HG02759 (cell line): Measurements from ENCODE around the gene DAAM1.

Source experiments
- ATAC-seq: cut with Tn5 transposase; IDR thresholded peaks from one replicate; pipeline ENCODE4 v1.9.1; 2021; ENCODE audit warnings: mild to moderate bottlenecking, moderate library complexity; ENCODE audit not compliant: unreplicated experiment

DAAM1 gene

DNA sequence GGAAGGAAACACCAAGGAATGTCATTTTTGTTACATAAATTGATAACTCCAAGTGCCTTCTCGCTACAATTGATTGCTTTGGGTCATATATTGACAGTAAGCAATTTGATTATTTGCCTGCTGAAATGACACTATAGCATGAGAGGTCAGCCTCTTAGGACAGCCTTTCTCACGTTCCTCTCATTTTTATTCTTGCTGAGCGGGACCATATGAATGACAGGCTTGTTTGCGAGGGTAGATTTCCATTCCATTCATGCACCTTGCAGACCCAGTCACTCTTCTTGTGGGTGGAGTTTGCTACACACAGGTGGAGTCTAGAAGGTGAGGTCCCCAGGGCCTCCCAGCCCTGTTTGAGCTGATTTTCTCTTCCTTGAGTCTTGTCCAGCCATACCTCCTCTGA, 27.3 kb downstream of the DAAM1 start:
- ATAC-seq, result no peak

DNA sequence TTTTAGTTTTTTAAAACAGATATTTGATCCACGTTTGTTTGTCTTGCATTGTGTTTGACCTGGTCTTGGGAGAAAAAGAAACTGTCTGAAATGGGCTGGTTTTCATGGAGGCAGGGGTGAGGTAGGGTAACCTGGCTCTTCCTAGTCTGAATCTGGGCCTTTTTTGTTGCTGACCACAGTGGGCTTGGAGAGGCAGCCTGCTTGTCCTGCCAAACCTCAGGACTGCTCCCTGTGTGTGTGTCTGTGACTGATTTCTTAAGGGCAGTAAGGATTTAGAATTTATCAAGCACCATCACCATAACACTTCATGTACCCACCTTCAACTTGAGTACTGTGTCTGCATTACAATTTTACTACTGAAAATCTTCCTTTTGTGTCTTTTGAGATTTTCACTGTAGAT, 28.5 kb downstream of the DAAM1 start:
- no peak for ATAC-seq

- no peak for ATAC-seq
Observed at GRCh38 chr14:59221568-59221967, 33.1 kb downstream of the DAAM1 start.

DNA sequence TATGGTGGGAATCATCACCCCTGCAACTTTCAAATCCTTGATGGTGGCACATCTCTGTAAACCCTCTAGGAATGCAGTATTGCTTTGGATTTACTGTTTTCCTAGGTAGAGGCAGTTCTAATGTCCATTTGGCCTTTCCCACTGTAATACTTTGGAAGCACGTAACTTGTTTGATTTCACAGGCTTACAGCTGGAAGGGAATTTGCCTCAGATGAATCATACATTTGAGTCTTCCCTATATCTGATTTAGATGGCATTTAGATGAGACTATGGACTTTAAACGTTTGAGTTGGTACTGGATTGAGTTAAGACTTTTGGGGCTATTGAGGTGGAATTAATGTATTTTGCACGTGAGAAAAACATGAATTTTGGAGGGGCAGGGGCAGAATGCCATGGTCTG, 35.9 kb downstream of the DAAM1 start:
- no peak for ATAC-seq

GRCh38 chr14:59225281-59225680, 36.8 kb downstream of the DAAM1 start:
- ATAC-seq, result no peak

GRCh38 chr14:59228421-59228820, 40.0 kb downstream of the DAAM1 start:
- ATAC-seq, result no peak

DNA sequence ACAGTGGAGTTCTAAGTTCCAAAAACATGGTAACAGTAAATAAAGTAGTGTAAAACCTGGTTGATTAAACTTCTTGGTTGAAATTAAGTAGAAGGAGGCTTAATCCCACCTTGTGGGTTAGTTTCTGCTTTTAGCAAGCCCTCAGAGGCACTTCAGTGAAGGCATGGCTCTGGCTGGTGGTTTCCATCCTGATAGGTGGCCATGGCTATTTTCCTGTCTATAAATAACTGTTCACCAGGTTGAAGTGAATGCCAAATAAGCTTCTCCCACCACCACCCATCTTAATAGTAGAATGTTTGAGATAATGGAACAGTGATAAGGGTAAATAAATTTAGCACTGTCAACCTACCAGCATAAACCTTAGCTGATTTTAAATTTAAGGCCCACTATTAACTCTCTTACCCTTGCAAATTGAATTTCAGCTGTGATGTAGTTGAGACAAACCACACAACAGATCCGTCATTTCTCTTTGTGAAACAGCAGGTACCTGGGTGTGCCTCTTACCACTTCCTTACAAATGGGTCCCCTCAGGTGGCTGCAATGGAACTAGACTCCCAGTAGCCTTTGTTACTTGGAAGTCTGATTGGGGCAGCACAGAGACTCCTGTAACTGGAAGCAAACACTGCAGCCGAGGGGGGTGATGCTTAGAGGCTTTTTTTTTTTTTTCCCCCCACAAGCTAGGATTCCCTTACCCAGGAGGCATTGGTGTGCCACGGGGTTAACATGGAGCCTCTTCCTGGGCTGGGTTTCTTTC, 41.4 kb downstream of the DAAM1 start:
- no peak for ATAC-seq

DNA sequence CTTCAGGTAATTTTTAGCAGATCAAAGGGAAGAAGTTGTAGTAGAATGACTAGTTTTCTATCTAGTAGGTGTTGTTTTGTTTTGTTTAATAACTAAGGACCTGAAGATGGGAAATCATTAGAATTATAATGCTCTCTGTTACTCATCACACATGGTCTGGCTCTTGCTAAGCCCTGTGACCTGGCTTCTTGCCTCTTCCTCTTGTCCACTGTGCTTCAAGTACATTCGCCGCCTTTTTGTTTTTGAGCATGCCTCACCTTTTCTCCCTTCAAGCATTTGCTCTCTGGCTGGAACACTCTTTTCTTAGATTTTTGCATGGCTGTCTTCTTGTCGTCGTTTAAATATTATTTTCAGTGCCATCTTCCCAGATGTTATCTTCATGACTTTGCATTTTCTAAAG, 47.7 kb downstream of the DAAM1 start:
- no peak for ATAC-seq

- no peak for ATAC-seq
Observed at GRCh38 chr14:59238216-59238615, 49.7 kb downstream of the DAAM1 start.

DNA sequence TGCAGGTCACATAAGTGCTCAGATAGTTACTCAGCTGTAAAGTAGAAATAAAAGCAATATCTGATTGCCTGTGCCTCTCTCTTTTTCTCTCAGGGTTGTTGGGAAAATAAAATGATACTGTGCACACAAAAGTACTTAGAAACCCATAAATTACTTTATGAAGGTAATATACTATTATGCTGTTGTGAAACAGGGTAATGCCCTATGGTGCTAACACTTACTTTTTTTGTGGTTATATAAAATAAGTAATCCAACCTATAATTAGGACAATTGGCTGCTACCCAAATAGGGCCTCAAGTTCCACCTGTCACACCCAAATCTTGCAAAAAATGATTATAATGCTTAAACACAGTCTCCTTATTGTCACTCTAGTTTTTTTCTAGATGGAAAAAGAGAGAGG, 50.6 kb downstream of the DAAM1 start:
- ATAC-seq, result no peak

DNA sequence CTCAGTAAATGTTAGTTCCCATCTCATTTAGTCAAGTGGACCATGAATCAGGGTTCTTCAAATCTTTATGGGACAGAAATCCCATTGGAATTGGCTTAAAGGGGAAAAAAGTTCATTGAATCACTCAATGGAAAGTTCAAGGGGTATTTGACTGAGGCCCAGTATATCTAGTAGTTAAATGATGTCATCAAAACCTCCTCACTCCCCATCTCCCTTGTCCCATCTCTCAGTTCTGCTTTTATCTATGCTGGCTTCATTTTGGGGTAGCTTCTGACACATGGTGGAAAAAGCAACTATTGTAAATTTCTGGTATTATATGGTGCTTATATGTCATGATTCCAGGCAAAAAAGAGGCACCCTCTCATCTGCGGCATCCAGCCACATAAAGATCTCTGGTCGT, 51.9 kb downstream of the DAAM1 start:
- ATAC-seq, result peak; percentile 79

GRCh38 chr14:59241121-59241520, 52.7 kb downstream of the DAAM1 start:
- no peak for ATAC-seq

DNA sequence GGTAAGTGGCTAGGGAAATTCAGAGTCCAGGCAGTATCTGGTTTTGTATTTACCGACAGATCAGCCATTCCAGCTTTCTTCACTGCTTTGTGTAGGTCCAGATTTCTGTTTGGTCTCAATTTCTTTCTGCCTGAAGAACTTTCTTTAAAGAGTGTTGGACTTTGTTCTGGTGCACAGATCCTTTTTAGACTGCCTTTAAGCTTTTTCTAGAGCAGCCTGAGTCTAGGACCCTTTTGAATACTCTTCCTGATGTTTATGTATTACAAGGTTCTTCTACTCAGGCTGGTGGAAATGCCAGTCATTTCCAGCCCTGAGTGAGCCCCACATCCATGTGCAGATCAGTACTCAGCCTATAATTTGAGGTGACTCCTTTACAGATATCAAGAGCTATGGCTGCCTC, 54.7 kb downstream of the DAAM1 start:
- no peak for ATAC-seq

DNA sequence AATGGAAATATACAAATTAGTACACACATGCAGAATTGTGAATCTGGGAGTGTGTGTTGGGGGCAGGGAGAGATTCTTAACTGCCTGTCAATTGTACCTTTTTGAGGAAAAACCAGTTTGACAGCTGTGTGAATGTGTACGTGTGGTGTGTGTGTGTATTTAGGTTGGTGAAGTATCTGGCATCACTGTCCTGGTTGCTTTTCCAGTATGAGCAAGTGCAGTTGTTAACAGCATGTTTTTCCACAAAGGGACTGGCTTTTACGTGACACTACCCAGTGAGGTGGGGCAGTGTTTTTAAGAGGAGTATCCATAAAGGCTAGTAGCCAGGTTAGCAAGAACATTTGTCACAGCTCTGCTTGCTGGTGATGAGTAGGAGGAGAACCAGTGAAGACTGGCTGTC, 56.1 kb downstream of the DAAM1 start:
- no peak for ATAC-seq

DNA sequence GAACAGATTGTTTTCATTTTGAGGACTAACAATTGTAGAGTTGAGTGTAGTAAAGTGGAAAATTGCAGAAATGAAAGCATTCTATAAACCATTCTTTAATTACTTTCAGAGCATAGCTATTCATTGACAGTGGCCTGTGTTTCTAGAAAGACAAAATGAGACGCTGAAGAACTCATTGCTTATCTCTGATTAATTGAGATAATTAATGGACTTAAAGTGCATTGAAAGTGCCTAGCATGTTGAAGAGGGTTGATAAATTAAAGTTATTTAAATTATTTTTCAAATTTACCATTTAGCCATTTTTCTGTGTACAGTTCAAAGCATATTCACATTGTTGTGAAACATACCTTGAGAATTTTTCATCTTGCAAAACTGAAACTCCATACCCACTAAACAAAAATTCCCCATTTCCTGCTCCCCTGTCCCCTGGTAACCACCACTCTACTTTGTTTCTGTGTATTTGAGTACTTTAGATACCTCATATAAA, 57.4 kb downstream of the DAAM1 start:
- peak; percentile 76 for ATAC-seq

GRCh38 chr14:59246566-59246965, 58.1 kb downstream of the DAAM1 start:
- ATAC-seq, result no peak

GRCh38 chr14:59247801-59248584, 59.5 kb downstream of the DAAM1 start:
- ATAC-seq, result no peak

DNA sequence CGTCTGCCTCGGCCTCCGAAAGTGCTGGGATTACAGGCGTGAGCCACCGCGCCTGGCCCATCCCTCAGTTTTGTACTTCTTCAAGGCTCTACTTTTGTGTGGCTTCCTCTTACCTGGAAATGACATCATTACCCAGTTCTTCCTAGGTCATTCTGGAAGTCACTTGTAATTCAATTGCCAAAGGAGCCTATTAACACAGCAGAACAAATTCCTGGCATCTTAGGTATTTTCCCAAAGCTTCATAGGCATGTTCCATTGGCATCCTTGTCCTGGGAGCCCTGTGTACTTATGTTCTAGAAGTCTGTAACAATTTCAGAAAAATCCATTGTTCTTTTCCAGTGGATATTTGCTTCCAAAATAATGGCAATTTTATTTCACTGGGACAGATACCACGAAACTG, 60.6 kb downstream of the DAAM1 start:
- ATAC-seq, result no peak

DNA sequence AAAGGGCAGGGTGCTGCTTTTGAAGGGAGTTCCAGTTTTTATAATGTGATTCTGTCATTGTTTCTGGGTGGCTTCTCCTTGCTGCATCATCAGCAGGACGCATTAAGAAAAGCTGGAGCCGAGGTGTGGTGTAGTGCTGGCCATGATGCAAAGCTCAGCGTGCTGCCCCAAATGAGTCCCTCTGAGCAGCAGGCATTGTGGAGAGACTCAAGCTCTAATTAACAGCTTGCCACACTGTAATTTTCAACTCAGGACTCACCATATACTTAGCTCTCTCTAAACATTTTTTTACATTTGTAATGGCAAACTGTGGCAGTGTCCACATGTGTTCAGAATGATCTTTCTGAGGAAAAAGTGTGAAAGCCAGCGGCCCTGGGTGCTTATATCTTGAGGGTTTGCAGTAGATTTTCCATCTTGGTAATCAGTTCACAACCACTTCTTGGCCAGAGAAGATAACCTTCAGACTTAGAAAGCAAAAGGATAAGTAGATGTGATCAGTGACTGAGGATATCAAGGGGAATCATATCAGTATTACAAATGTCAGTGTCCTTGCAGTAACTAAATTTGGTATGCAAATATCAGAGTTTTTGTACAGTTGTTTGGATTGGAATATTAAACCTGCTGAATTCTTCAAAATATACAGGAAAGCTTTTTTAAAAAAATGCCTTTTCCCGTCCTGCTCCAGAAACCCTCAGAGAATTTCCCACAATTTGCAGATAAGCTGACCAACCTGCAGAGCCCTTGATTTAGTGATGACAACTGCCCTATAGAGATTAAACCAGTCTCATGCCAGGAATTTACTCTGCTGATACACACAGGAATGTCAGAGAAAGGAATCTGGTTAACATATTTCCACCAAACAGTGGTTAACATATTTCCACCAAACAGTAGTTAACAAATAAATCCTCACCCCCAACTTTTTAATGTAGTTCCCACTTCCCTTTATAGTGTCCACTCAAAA, 63.6 kb downstream of the DAAM1 start:
- no peak for ATAC-seq

GRCh38 chr14:59252772-59253500, 64.5 kb downstream of the DAAM1 start:
- no peak for ATAC-seq
